Right lobe of liver (tissue), 4 donors: ENCODE measurements around the gene OCEL1.

Experiments used
- POLR2A ChIP-seq: fragments of 450-650 bp; IDR thresholded peaks from one replicate; pipeline ENCODE4 v1.6.1; 2017; ENCODE audit warnings: antibody characterized with exemption, mild to moderate bottlenecking
- TF ChIP-seq, protein P1 (sequence below), 4 donors: fragments of 200-600 bp in 3 of 4; fragments of 450-650 bp in 1 of 4; IDR thresholded peaks; one replicate each; pipeline versions ENCODE4 v1.5.1 to v1.8.0; 2016 to 2022; ENCODE audit warnings: antibody characterized with exemption in 4 of 4, mild to moderate bottlenecking in 2 of 4
- donor health status: DM: no; HTN: no; CAD: no.
- donor health status: DM: no; HTN: no; CAD: no.
- donor health status: DM: no; HTN: yes; CAD: no.

DNA sequence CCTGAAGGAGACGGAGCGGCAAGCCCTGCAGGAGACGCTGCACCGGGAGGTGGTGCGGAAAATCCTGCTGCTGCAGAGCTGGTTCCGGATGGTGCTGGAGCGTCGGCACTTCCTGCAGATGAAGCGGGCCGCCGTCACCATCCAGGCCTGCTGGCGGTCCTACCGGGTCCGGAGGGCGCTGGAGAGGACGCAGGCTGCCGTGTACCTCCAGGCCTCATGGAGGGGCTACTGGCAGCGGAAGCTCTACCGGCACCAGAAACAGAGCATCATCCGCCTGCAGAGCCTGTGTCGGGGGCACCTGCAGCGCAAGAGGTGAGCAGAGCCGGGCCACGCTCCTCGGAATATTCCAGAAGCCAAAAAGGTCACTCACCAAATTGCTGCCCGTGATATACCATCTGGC lies 33.3 kb upstream of the OCEL1 start:
- TF ChIP-seq, protein P1, sequence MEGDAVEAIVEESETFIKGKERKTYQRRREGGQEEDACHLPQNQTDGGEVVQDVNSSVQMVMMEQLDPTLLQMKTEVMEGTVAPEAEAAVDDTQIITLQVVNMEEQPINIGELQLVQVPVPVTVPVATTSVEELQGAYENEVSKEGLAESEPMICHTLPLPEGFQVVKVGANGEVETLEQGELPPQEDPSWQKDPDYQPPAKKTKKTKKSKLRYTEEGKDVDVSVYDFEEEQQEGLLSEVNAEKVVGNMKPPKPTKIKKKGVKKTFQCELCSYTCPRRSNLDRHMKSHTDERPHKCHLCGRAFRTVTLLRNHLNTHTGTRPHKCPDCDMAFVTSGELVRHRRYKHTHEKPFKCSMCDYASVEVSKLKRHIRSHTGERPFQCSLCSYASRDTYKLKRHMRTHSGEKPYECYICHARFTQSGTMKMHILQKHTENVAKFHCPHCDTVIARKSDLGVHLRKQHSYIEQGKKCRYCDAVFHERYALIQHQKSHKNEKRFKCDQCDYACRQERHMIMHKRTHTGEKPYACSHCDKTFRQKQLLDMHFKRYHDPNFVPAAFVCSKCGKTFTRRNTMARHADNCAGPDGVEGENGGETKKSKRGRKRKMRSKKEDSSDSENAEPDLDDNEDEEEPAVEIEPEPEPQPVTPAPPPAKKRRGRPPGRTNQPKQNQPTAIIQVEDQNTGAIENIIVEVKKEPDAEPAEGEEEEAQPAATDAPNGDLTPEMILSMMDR (IDR thresholded peaks at IDR 0.05), result no peak
- no peak for TF ChIP-seq POLR2A
